ENCODE results near the gene MLKL.

DNA sequence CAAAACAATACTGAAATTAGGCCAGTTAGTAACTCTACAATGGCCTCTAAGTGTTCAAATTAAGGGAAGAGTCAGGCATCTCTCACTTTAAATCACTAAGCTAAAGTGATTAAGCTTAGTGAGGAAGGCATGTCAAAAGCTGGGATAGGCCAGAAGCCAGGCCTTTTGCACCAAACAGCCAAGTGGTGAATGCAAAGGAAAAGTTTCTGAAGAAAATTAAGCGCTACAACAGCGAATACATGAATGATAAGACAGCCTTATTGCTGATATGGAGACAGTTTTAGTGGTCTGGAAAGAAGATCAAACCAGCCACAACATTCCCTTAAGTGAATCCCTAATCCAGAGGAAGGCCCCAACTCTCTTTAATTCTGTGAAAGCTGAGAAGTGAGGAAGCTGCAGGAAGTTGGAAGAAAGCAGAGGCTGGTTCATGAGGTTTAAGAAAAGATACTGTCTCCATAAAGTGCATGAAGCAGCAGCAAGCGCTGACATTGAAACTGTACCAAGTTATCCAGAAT, 46.1 kb downstream of the MLKL start:
- no peak for TF ChIP-seq JUN (IDR thresholded peaks at IDR 0.05; ENCODE audit: borderline replicate concordance, insufficient read depth, insufficient read length, low read depth)
- no peak for TF ChIP-seq POLR2A (IDR thresholded peaks at IDR 0.05; ENCODE audit: low read depth, low read length)
- no peak for TF ChIP-seq POLR2AphosphoS5 (IDR thresholded peaks at IDR 0.05; ENCODE audit: insufficient read depth, low read depth, low read length)
- TF ChIP-seq, protein P1, sequence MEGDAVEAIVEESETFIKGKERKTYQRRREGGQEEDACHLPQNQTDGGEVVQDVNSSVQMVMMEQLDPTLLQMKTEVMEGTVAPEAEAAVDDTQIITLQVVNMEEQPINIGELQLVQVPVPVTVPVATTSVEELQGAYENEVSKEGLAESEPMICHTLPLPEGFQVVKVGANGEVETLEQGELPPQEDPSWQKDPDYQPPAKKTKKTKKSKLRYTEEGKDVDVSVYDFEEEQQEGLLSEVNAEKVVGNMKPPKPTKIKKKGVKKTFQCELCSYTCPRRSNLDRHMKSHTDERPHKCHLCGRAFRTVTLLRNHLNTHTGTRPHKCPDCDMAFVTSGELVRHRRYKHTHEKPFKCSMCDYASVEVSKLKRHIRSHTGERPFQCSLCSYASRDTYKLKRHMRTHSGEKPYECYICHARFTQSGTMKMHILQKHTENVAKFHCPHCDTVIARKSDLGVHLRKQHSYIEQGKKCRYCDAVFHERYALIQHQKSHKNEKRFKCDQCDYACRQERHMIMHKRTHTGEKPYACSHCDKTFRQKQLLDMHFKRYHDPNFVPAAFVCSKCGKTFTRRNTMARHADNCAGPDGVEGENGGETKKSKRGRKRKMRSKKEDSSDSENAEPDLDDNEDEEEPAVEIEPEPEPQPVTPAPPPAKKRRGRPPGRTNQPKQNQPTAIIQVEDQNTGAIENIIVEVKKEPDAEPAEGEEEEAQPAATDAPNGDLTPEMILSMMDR (IDR thresholded peaks at IDR 0.05; ENCODE audit: extremely low read depth in 1 of 2, insufficient read depth in 1 of 2, low read depth in 1 of 2, low read length in 2 of 2) = no peak
- no peak for TF ChIP-seq GATA2 (IDR thresholded peaks at IDR 0.05; ENCODE audit: insufficient read depth, insufficient read length, low read depth, low read length)
- TF ChIP-seq, protein P2, sequence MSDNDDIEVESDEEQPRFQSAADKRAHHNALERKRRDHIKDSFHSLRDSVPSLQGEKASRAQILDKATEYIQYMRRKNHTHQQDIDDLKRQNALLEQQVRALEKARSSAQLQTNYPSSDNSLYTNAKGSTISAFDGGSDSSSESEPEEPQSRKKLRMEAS (IDR thresholded peaks at IDR 0.05; ENCODE audit: insufficient read depth, insufficient read length) = no peak
- TF ChIP-seq EZH2 (IDR thresholded peaks at IDR 0.05; ENCODE audit: borderline replicate concordance, low read depth, low read length, severe bottlenecking) = no peak
- no peak for TF ChIP-seq MYC (IDR thresholded peaks at IDR 0.05; ENCODE audit: low read depth, low read length)
